T47D (cell line): ENCODE results near the gene FOXC2.

ENCODE experiments used
- DNase-seq, 2 experiments: peaks; one replicate each; pipeline versions ENCODE4 v3.0.0 to v3.0.0-alpha.2; 2011 to 2012; ENCODE audit warnings: low read depth in 1 of 2, low spot score in 1 of 2
- JUND ChIP-seq: IDR thresholded peaks from 2 replicates; pipeline ENCODE4 v1.6.1; 2012; ENCODE audit warnings: low read depth
- in situ Hi-C: cut with HindIII; loops from 2 replicates; pipeline ENCODE4 v1.10.0; 2016; ENCODE audit warnings: low sequenced_read_pairs, low pct_unique_long_range_greater_than_20kb

The FOXC2 gene

DNA sequence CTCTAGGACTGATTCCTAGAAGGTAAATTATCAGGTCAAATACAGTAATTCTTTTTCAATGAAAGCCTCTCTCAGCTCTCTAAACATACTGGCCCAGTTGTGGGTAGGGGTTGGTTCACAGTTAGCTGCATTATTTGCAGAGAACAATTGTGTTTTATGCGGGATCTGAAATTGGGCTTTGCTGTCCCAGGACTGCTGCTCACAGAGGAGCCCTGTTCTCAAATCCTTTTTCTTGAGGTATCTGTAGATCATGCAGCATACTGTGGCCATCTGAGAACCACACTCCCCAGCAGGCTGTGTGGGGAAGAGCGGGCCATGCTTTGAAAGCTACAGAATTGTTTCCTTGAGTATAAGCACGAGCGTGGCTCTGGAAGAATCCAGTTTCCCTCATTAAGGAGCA lies 29.1 kb upstream of the FOXC2 start:
- DNase-seq: no peak
- in situ Hi-C loops: no loop called here

DNA sequence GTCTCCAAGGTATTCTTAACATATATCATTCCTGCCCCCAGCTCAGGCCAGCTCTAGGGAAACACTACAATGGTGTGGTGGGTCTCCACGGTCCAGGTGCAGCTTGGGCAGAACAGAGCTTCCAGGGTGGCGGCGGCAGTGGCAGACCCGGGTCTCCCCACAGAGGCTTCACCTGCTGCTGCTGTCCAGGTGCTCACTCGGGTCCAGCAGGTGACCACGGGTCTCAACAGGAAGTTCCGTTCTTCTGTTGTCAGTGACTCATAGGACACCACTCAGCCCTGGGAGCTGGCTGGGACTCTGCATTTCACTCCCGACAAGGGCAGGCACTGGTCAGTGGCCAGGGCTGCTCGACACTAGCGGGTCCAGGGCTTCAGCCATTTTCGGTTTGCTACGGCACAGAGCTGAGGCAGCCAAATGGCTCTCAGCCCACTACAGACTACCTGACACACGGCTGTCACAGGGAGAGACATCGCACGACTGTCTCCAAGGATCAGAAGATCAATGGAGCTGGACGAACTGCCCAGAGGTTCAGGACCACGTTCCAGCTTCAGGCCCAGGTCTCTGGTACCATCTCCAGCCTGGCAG lies 28.3 kb upstream of the FOXC2 start:
- TF ChIP-seq JUND: no peak
- in situ Hi-C loops: no loop called here
- no peak for DNase-seq

More for the DNA sequence above, 29.1 kb upstream of the FOXC2 start:
- no peak for TF ChIP-seq JUND

DNA sequence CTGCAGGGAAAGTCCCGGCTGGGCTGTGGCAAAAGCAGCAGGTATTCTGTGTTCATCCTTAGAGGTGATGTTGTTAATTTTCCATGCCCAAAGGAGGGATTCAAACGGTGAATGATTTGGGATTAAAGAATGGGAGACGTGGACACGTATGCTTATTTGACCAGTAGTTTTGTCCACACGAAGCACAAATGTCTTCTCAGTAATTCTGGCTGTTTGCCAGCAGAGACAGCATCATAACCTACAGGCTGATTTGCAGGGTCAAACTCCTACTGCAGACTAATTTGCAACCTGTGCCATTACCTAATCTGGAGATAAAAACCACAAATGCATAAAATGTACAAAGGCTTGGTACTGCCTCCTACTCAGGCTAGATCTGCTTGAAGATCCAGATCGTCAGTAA lies 25.7 kb upstream of the FOXC2 start:
- DNase-seq: no peak
- no peak for TF ChIP-seq JUND
- in situ Hi-C loops: no loop called here

DNA sequence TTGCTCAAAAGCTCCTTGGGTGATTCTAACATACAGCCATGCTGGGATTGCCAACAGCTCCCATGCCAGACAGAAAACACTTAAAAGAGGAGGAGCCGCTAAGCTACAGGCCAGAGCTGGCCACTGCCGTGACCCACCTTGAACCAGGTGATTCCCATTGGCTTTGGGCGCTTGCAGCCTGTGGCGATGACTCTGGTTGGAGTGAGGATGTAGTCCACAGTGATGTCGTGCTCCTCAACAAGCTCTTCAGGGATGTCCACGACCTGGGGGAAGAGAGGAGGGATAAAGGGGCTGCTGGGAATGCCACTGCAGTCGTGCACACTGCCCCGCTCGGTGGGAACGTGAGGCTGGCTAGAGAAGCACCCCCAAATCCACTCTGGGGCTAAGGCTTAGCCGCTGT lies 25.1 kb upstream of the FOXC2 start:
- no peak for DNase-seq
- in situ Hi-C loops: no loop called here
- no peak for TF ChIP-seq JUND

DNA sequence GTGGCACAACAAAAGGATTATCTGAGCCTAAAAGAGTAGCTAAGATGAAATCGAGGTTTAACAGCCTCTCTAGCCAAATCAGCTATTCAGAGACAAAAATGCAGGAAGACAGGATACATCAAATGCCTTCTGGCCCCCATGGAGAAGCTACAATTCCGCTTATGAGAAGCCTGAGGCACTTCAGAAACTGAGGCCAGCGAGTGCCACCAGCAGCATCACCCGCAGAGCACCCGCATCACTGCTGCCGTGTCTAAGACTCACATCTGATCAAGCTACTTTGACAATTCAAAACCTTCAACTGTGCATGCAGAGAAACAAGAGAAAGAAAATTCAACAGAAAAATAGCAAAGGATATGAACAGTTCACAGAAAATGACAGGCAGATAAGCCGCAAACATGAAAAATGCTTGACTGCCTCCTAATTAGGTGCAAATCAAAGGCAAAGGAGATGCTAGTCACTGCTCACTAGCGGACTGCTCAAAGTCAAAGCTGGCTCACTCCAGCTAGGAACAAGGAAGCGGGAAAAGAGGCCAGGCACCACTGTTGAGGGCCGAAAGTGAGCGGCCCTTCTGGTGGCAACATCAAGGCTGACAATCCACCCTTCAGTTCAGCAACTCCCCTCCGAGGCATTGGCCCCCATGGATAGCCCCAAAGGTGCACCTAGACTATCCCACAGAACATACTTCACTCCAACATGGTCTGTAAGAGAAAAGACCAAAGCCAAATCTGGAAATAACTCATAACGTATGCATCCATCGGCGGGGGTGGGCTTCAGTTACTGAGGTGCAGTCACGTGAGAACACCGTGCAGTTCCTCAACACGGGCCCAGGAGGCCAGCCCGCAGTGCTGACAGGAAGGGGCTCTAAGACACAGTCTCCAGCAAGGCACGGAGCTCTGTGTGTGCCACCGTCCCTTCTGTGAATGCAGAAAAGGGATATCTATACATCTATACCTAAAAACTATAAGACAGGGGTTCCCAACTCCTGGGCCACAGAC lies 23.6 kb upstream of the FOXC2 start:
- TF ChIP-seq JUND: no peak
- in situ Hi-C loops: no loop called here
- no peak for DNase-seq

DNA sequence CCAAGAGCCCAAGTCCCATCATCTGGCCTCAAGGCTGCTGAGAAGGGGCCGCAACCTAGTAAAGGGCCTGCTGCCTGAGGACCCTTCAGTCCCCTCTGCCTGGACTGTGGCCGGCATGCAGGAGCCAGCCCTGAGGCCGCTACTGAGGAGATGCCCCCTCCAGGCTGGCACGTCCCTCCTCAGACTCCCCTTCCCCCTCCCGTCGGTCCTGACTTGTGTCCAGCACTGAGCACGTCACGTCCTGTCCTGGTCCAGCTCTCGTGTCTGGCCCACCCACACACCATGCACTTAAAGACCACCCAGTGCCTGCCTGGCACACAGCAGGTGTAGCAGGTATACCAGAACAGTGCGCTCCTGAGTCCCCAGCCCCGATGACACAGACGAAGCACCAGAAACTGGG lies 21.1 kb upstream of the FOXC2 start:
- DNase-seq: no peak
- no peak for TF ChIP-seq JUND

DNA sequence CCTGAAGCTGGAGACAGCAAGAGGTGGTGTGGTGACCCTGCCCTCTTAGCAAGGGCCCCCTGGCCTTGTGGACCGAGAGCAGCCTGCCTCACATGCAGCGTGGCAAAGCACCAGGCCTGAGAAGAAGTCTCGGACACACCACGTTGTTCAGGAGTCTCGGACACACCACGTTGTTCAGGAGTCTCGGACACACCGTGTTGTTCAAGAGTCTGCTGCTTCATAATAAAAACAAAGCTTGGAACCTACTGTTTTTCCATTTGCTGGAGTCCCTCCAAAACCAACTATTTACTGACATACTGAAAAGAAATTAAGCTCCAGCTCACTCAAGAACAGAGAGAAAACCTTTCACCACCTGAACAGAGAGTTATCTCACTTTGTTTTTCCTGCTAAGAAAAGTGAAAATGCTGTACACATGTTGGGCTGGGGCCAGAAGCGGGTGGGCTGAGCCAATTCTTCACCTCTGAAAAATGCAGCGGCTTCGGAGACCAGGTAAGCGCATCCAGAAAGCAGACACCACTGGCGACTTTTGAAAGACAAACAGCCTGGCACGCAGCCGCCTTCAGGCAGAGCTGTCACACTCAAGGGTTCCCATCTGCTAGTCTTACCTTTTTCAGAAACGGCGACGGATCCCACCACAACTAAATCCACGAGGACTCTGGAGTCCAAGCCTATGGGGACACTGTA lies 20.5 kb upstream of the FOXC2 start:
- TF ChIP-seq JUND: no peak
- DNase-seq: no peak
- in situ Hi-C loops: no loop called here

More for the DNA sequence above, 21.1 kb upstream of the FOXC2 start:
- in situ Hi-C loops: no loop called here

DNA sequence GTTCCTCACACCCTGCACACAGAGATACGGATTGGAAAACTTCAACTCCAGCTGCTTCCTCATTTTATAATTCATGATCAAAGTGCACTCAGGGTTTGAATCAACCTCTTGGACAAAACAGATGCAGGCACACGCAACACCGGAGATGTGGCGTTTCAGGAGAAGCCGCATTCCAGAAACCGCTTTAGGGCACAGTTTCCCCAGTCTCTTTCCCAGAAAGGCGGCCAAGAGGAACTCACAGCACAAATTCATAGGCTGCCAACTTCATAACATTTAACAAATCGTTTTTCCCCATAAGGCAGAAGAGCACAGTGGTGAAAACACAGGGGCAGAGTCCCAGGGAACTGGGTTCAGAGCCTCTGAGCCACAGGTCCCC lies 20.0 kb upstream of the FOXC2 start:
- TF ChIP-seq JUND: no peak
- in situ Hi-C loops: no loop called here
- no peak for DNase-seq

DNA sequence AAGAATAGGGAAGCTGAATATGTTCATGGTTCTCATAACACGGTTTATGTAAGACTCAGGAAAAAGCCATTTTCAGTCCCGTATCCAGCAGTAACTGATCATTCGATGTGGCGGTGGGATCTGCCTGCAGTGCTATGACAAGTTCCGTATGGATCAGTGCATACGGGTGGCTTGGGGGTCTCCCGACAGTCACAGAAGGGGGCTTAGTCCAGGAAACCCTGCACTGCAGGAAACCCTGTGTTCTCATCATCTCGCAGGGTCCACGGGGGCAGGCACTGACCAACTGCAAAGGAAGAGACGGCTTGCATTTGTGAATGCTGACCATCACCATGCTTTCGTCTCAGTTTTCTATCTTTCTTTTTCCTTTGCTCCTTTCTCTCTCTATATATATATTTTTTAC lies 19.3 kb upstream of the FOXC2 start:
- in situ Hi-C loops: no loop called here
- no peak for DNase-seq
- TF ChIP-seq JUND: no peak

DNA sequence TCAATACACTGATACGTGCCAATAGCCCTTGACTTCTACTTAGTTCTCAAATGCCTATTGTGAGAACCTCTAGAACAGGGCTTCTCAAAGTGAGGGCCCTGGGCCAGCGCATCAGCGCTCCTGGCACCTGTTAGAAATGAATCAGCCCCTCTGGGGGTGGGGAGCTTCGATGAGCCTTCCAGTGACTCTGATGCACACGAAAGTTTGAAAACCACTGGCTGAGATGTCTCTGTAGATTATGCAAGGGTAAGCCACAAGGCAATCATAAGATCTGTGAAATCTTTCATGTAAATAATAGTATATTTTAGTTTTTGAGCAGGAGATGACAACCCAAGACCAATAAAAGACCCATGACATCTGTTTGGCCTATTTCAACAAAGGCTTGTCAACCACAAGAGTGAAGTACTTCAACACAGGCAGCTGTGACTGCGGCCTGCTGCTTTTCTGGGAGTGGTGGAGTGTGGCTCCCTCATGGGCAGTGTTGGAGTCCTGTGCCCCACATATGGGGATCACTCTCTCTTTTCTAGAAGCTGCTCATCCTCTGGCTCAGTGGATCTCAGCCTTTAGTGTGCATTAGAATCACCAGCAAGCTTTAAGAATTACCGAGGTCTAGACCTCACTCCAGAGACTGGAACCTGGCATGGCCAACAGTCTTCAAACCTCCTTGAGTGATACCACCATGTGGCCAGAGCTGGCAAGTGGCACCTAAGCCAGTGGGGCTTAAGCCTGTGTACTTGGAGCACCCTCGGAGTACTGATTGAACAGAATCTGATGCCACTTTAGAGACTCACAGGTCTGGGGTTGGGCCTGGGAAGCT lies 17.3 kb upstream of the FOXC2 start:
- no peak for DNase-seq
- TF ChIP-seq JUND: no peak
- in situ Hi-C loops: no loop called here

DNA sequence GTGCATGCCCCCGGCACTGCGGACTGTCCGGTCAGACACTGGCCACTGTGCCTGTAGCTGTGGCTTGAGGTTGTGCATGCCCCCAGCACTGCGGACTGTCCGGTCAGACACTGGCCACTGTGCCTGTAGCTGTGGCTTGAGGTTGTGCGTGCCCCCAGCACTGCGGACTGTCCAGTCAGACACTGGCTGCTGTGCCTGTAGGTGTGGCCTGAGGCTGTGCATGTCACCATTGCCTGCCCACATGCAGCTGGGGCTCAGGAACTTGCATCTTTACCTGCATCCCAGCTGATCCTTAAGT lies 16.8 kb upstream of the FOXC2 start:
- in situ Hi-C loops: no loop called here
- no peak for DNase-seq
- TF ChIP-seq JUND: no peak

DNA sequence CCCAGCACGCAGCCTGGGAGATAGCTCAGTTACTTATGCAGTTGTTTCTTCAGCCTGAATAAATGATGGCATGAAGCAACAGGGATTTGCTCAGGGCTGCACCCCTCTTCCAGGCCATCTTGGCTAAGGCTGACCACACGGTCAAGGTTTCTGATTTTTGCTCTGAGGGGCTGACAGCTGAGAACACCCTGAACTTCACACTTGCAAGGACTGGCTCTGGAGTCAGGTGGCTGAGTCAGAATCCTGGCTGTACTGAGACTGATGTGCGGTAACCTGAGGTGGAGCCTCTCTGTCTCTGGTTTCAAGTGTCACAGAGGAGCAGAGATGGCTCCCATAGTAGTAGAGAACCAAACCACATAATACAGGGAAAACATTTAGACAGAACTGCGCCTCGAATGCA lies 16.3 kb upstream of the FOXC2 start:
- in situ Hi-C loops: no loop called here
- DNase-seq: no peak
- TF ChIP-seq JUND: no peak
